ENCODE data around the gene RBFOX2.

RBFOX2 gene

DNA sequence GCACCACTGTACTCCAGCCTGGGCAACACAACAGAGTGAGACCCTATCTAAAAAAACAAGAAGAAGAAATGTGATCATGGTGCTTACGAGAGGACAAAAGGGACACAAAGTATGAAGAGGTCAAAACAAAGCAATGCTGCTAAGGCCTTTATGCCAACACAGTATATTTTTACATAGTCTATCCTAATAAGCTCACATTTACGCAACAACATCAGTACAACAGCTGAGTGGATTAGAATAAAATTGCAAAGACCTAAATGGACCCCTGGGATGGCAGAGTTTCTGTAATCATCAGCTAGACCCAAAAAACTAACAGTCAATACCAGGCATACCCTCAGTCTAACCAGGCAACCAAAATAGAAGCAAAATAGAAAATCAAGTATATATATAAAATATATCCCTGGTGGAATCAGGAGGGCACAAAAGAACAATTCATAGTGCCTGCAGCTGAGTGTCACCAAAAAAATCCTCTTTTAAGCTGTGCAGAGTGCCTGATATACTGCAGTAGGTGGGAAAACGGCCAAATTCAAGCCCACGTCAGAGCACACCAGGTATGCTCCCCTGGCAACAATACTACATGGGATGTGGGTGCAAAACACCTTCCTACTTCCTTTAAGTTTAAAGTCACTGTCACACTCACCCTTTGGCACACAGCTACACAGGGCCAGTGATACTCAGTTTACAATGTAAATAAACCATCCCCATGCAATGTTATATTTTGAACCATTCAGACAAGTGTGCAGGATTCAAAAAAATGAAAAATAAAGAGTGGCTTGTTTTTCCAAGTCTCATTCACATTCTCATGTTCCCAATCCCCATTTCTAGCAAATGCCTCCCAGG is 57.8 kb downstream of the RBFOX2 start:
- peak; percentile 31 for DNase-seq

DNA sequence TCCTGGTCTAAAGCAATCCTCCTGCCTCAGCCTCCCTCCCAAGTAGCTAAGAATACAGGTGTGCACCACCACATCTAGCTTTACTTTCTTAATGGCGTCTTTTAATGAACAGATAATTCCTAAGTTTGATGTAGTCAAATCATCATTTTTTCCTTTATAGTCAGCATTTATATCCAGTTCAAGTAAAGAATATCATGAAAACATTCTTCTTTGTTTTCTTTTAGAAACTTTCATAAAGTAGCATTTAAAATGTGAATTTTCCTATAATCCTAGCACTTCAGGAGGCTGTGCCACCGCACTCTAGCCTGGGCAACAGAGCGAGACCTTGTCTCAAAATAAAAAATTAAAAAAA is 61.6 kb downstream of the RBFOX2 start:
- DNase-seq: no peak

DNA sequence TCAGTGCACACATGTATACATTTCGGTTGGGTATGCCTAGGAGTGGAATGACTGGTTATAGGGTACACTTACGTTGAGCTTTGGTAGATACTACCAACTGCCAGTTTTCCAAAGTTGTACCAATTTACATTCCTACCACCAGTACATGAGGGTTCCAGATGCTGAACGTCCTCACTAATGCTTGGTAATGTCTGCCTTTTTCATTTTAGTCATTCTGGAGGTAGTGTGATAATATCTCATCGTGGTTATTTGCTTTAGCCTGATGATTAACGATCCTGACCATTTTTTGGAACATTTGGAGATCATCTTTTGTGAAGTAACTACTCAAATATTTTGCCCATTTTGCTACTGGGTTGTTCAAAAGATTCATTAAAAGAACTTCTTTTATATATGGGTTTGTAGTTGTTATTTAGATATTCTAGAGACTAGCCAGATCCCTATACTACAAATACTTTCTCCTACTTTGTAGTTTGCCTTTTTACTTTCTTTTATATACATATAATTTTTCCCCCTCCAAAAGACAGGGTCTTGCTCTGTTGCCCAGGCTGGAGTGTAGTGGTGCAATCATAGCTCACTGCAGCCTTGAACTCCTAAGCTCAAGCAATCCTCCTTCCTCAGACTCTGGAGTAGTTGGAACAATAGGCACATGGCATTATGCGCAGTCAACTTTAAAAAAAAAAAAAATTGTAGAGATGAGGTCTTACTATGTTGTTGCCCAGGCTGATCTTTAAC is 62.1 kb downstream of the RBFOX2 start:
- DNase-seq: no peak

DNA sequence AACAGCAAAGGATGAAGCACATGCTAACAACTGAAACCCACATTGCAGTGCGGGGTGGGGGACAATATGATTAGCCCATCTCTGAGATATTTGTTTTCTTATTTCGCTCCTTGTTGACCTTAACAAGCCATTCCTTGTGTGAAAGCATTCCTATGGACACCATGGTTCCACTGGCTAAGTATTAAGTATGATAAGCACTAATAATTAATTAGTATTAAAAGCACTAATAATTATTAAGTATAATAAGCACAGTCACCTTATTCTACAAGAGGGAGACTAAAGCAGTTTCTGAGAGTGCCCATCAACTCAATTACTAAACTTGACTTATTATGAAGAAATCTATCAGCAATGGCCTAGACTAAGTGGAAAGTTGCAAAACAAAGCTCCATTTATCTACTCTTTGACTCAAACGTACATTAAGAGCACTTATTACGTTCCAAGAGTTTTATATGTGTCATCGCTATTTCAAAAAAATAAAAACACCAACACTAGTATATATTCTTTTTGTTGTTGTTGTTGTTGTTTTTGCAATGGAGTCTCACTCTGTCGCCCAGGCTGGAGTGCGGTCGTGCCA is 65.3 kb downstream of the RBFOX2 start:
- DNase-seq: no peak

DNA sequence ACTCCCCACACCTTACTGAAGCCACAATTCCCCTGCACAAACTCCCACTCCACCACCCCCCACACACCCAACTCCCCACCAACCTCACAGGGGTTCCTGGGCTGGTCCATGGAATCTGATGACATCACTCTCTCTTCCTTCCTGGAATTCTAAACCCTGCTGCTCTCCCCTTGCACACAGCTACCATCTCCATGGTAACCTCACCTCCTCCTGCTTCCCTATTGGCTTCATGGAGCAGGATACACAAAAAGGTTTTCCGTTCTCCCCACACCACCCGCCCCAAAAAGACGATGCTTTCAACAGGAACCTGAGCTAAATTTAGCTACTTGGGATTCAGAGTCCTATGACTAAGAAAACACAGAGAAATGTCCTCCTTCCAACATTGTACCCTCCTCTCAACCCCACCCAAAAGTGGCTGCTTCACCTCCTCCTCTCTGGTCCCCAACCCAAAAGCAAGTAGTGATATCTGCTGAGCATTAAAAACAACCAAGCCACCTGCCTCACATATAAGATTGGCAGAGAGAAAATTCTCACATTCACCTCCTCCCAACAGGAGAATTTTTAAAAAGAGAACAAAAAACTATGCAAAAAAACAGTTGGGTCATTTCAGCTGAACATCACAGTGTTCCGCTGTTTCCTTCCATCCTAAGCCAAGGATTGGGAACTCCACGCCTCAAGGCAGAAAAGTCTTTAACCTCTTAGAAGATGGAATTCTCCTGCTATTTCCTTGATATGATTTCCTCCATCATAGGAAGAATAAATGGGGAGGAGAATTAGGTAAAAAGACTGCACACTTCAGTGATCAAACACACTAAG is 66.9 kb downstream of the RBFOX2 start:
- DNase-seq: no peak

DNA sequence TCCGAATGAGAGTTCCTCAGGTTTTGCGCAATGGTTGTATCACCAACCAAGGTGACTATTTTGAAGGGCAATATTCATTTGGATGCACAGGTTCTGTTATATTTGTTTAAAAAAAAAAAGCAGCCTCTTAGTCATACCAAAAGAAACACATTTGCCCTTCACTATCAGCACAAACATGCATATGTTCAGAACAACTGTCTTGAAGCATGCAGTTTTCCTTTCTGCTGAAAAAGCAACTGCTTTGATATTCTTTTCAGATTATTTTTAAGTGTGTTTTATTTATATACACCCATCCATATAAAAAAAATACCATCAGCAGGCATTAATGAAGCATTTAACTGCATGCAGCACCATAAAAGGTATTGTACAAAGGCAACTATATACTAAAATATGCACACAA is 67.8 kb downstream of the RBFOX2 start:
- DNase-seq: no peak

DNA sequence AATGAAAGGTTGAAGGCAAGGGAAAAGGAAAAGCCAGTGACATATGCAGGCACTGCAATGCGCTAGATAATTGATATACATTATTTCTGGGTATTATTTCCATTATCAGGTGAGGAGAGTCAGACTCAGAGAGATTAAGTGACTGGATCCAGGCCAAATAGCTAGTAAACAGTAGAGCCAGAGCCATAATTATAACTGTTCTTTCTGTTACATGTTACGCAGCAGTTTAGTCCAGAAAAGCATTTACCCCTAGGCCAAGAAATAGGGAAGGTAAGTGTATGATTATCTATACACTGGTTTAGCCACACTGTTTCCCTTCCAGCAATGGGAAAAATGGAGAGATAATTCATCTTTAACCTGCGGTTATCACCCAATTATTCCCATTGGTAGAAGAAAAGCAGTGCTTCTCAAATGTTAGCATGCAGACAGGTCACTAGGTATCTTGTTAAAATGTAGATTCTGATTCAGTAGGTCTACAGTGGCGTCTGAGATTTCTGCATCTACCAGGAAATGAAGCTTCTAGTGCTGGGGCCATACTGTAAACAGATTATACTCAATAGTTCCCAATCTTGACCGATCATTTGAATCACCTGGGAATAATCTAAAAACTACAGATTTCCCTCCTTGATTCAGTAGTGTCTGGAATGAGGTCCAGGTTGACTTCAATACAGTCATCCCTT is 69.4 kb downstream of the RBFOX2 start:
- DNase-seq: peak; percentile 12

DNA sequence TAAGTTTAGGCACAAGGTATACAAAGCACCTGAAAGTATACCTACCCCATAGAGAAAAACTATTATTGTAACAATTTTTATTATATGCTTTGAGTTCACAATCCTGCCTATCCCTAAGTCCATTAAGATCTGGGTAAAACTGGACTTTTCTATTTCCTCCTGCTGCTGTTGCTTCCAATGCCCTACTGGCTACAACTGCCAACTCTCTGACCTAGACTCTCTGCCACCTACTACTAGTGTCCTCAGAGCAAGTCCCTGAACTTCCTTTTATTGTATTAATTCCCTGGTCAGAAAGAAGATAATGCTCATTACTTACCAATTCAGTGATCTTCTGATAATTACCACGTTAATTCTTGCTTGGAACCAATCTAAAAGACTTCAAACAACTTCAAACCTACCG is 70.3 kb downstream of the RBFOX2 start:
- DNase-seq: no peak

DNA sequence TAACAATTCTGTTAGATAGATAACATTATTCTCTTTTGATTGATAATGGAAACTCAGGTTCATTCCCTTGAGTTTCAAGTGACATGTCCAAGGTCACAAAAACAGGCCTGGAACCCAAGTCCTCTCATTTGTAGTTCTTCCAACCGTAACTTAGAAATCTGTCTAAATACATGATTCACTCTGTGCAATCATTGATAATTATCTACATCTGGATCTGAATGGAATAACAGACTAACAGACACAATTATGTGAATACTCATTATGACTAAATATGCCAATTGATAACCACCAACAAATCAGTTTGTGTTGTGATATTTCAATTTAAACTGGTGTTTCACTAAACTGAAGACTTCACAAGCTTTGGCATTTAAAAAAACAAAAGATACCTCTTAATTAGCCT is 71.0 kb downstream of the RBFOX2 start:
- DNase-seq: no peak

DNA sequence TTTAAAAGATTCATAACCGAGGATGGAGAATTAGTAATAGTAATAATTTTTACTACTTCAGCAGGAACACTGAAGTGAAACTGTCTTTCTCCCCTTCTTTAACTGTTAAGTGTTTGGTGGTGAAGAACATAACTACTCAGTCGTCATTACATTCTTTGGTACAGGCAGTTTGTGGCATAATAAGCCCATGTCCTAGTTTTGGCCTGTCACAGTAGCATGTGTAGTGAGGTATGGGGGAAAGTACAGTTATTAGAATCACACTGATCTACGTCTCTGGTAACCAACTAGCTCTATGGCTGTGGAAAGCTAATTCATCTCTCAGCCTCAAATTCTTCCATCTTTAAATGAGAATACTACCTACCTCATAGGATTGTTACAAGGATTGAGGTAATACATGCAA is 71.8 kb downstream of the RBFOX2 start:
- DNase-seq: no peak

DNA sequence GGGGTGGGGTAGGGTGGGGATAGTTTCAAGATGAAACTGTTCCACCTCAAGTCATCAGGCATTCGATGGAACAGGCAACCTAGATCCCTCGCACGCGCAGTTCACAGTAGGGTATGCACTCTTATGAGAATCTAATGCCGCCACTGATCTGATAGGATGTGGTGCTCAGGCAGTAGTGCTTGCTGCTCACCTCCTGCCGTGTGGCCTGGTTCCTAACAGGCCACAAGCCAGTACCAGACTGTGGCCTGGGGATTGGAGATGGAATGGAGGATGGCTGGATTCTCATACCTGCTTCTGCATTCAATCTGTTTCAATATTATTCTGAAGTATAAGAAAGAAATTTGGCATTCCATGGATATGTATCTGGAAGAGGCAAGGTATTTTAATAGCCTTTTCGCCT is 73.1 kb downstream of the RBFOX2 start:
- DNase-seq: no peak

DNA sequence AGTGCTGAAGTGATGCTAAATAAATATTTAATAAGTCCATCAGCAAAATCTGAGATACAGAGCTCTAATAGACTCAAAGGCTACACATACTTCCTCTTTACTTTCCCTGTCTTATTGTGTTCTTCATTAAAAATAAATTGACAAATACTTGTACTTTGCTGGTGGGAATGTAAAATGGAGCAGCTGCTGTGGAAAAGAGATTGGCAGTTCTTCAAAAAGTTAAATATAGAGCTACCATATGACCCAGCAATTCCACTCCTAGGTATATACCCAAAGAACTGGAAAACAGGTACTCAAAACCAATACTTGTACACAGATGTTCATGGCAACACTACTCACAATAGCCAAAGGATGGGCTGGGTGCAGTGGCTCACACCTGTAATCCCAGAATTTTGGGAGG is 76.0 kb downstream of the RBFOX2 start:
- DNase-seq: no peak

DNA sequence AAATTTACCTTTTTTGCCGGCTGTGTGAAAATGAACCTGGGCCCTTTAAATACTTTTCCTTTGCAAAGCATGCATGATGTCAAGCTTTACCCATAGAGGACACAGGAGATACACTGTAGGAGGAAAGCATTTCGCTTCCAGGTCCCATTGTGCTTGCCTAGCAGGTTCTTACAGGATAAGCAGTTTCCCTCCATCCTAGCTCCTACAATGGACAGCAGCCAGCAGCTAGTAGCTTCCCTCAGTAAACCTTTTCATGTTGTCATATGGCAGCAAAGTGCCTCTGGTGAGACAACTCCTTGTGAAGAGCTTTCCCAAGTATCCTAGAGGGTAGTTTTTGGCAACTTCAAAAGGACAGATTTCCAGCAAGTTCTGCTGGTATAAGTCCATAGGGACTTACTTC is 78.4 kb downstream of the RBFOX2 start:
- no peak for DNase-seq

DNA sequence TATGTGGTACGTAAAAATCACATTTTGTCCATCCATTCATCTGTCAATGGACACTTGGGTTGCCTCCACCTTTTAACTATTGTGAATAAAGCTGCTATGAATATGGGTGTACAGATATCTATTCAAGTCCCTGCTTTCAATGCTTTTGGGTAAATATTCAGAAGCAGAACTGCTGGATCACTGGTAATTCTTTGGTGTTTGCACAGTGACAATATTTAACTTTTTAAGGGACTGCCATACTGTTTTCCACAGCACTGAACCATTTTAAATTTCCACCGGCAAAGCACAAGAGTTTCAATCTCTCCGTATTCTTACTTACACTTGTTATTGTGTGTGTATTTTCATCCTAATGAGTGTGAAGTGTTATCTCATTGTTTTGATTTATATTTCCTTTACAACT is 79.4 kb downstream of the RBFOX2 start:
- DNase-seq: peak; percentile 41

DNA sequence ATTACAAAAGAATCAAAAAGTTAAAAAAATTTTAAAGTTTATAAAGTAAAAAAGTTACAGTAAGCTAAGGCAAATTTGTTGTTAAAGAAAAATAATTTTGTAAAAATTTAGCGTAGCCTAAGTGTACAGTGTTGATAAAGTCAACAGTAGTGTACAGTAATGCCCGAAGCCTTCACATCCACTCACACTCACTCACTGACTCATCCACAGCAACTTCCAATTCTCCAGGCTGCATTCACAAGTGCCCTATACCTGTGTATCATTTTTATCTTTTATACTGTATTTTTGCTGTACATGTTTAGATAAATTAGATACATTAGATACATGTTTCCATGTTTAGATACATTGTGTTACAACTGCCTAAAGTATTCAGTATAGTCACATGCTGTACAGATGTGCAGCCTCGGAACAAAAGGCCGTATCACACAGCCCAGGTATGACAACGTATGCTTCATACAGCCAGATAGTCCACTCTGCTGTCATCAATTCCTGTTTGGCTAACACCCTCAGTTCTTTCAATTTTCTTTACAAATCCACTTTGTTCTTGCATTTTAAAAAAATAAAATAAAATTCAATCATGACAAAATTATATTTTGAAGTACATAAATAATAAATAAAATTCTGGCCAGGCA is 80.7 kb downstream of the RBFOX2 start:
- no peak for DNase-seq

DNA sequence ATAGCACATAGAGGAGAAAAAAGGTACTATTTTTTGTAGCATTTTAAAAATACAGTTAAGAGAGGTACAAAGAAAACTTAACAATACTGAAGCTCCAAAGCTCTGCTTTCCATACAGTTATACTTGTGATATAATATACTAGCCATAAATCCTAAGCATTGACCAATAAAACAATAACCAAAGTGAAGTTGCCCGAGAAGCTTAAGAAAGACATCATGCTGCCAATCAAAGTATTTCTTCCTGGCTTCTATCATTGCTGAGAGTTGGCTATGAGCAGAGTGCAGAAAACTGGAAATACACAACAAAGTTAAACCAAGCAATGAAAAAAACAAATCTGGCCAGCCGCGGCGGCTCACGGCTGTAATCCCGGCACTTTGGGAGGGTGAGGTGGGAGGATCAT is 84.2 kb downstream of the RBFOX2 start:
- no peak for DNase-seq

DNA sequence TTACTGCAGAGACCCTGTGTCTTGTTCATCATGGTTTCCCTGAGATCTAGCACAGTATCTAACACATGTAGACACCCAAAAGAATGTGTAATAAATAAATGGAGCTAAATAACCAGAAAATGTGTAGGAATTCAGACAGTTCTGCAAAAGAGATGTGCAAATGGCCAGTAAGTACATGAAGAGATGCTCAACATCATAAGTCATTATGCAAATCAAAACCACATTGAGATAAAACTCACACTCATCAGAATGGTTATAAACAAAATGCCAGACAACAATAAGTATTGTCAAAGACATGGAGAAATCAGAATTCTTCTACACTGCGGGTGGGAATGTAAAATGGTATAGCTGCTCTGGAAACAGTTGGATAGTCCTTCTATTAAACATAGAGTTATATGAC is 88.5 kb downstream of the RBFOX2 start:
- DNase-seq: no peak

DNA sequence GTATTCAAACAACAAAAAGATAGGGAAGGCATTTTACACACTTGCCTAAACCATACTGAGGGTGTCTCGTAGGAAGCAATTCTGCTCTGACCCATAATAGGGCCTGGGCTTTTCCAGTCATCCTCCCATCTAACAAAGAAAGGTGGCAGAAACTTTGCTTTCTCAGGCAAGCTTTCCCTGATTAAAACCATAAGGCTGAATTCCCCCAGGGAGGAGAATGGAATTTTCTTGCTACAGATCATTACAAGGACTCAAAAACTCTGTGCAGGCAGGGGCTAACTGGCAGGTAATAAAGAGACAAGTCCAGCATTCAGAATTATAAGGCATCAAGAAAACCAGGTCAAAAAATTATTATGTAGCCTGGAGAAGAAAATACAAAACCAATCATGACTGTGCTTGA is 90.4 kb downstream of the RBFOX2 start:
- no peak for DNase-seq

DNA sequence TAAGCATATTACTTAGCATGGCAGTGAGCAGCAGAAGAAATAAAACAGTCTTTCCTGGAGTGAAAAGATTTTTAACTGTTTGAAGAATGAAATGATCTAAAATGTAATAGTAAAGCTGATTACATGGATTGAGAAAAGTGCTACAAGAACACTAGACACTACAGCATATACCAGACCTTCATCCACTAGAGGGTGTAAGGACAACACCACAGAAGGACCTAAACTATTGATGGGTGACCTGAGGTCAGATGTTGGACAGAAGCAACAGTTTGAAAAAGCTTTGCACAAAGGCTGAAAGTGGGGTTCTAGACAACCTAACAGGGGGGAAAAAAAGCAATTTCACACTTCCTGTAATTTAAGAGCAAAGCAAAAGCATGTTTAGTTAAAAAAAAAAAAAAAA is 97.7 kb downstream of the RBFOX2 start:
- DNase-seq: peak; percentile 66

DNA sequence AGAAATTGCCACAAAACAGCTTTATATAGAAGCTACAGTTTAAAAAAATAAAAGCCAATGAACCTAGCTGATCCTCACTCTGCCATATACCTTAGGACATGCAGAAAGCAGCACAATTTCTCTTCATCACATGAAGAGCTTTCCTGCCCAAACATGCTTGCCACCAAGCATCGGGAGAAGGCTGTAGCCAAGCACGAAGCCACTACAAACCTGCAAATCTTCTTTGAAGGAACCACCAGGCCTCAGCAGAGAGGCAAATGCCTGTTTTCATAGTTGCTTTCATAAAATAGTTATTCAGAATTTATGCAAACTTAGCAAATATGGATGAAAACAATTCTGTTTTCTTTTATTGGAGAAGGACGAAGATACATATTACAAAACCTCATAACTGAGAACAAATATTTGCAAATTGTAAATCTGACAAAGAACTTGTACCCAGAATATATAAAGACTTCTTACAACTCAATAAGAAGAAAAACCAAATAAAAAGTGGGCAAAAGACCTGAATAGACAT is 100.3 kb downstream of the RBFOX2 start:
- no peak for DNase-seq

DNA sequence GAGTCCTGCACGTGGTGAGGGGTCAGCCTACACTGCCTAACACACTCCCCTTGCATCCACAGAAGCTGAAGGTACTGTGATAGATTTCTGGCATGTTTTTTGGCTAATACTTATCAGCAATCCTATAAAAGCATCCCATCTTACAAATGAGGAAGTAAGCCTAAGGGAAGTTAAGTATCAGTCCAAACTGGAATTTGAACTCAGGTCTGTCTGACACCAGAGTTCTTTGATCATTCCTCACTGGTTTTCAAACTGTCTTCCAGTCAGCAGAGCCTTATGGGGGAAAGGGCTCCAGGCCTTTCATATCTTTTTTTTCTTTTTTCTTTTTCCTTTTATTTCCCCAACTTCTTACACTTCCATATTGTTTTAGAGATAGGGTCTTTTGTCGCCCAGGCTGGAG is 105.6 kb downstream of the RBFOX2 start:
- DNase-seq: no peak

DNA sequence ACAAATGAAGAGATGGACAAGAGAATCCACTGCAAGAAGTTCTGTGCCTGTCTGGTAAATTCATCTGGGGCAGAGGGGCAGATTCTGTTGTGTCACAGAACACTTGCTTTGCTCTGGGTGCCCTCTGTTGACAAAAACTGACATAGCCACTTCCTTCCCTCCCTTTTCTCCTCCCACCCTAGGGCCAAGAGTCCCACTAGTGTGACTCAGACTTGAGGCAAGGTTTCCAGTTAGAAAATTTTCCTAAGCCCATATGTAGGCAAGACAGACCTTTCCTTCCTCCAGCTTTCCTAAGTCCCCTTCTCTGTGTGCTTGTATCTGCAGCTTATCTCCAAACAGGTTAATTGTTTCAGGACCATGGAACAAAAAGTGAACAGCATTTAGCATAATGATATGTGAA is 106.8 kb downstream of the RBFOX2 start:
- peak; percentile 44 for DNase-seq

Measured in NCI-H1092 treated with DMSO at 0.1 percent for 48 hours (cell line).